Ovary (tissue), 9 donors: ENCODE data around the gene GNPTAB. TPM values are rescaled to one million over a fixed set of nuclear protein-coding genes. Genes with fewer than 3 reads are reported as not detected.

Experiments
- DNase-seq, 5 donors: peaks; one replicate each; pipeline ENCODE4 v3.0.0-alpha.2; 2019 to 2020
- H3K27ac ChIP-seq, 2 donors: fragments of 200-600 bp; one replicate each; pipeline versions ENCODE4 v1.5.1 to v1.8.0; 2019 to 2022
- H3K27me3 ChIP-seq: fragments of 200-600 bp; one replicate; pipeline ENCODE4 v1.8.0; 2022
- H3K36me3 ChIP-seq: fragments of 200-600 bp; sonication (generic); one replicate; pipeline ENCODE4 v1.5.1; 2019
- H3K4me1 ChIP-seq: one replicate; pipeline ENCODE4 v1.8.1; 2013; ENCODE audit warnings: mild to moderate bottlenecking, moderate library complexity; ENCODE audit not compliant: insufficient read depth
- H3K4me3 ChIP-seq: fragments of 200-600 bp; sonication (generic); one replicate; pipeline ENCODE4 v1.5.1; 2017
- H3K9me3 ChIP-seq, 2 donors: fragments of 200-600 bp in 1 of 2; sonication (generic) in 1 of 2; one replicate each; pipeline versions ENCODE4 v1.5.1 to v1.8.1; 2013 to 2019; ENCODE audit warnings: mild to moderate bottlenecking in 1 of 2, moderate library complexity in 1 of 2
- CTCF ChIP-seq, 3 donors: fragments of 450-650 bp in 2 of 3; fragments of 200-600 bp in 1 of 3; IDR thresholded peaks; one replicate each; pipeline versions ENCODE4 v1.5.1 to v1.8.0; 2016 to 2022; ENCODE audit warnings: antibody characterized with exemption in 3 of 3, mild to moderate bottlenecking in 1 of 3
- EP300 ChIP-seq: sonication (generic); formaldehyde crosslinking; IDR thresholded peaks from one replicate; pipeline ENCODE4 v1.6.1; 2017; ENCODE audit warnings: antibody characterized with exemption
- POLR2A ChIP-seq: fragments of 450-650 bp; IDR thresholded peaks from one replicate; pipeline ENCODE4 v1.6.1; 2017; ENCODE audit warnings: antibody characterized with exemption, mild to moderate bottlenecking, moderate library complexity
- WGBS, 3 donors: extraction: QIAGEN DNeasy Blood & Tissue Kit in 1 of 3; methylation state at CpG; one replicate each; pipeline versions ENCODE4 v1.1.5 to v1.1.7; 2013 to 2017; 5-methylcytosine and 5-hydroxymethylcytosine counted together
- intact Hi-C, 4 donors: fragments of 100-400 bp; cut with DNase I; formaldehyde crosslinking; loops; one replicate each; pipeline versions ENCODE4 v1.11.0 to v1.15.1; 2022 to 2023
- polyA plus RNA-seq, 2 donors: library from polyadenylated mRNA; stranded (reverse); fragments of 200-250 nt in 1 of 2; fragments of 350-450 nt in 1 of 2; fragmentation: Illumina TruSeq in 1 of 2; extraction: RNeasy Lipid Tissue Mini Kit (QIAGEN cat#74804) in 1 of 2; gene quantifications; one replicate each; pipeline ENCODE4 v1.2.3, GENCODE V29; 2013 to 2014
- total RNA-seq, 7 donors: library from RNA; depleted of rRNA in 2 of 7; stranded (reverse); fragments of >200 nt in 2 of 7; fragmentation: NEBNext Ultra II Directional in 3 of 7; extraction: Animal tissue kit (Norgen Biotek cat#: 25700) in 3 of 7; gene quantifications; one replicate each; pipeline versions ENCODE4 v1.1.0 to v1.2.4, GENCODE V29; 2016 to 2023
- donor health status: DM: no; HTN: no; CAD: no; lungs with moderate emphysema.
- donor health status: DM: no; HTN: no; CAD: no.
- donor health status: Bipolar disorder and iron deficiency.
- donor health status: DM: yes; HTN: yes; CAD: no.
- donor health status: DM: no; HTN: no; CAD: no.
- donor health status: DM: yes; HTN: yes; CAD: no.

GNPTAB gene
- total and polyA plus RNA-seq, 9 donors = 7.1 to 24.2 (median 16.6) TPM

GRCh38 chr12:101722392-101722791 is 108.4 kb downstream of the GNPTAB start:
- no peaks in the 10 kb centered on the region for H3K4me1 ChIP-seq
- no peak overlapping the region for H3K27ac ChIP-seq
- intact Hi-C loops = no loop called here
- no peaks in the 10 kb centered on the region for H3K36me3 ChIP-seq
- no peak for TF ChIP-seq EP300
- WGBS, 3 donors = 96 to 97% (median 97%) methylated on average over 4 of the region's 4 CpGs
- H3K9me3 ChIP-seq = no peaks in the 10 kb centered on the region
- no peak for DNase-seq
- H3K4me3 ChIP-seq = no peak overlapping the region
- H3K27me3 ChIP-seq = no peaks in the 10 kb centered on the region

GRCh38 chr12:101720118-101720517 is 110.6 kb downstream of the GNPTAB start:
- intact Hi-C loops = no loop called here
- no peaks in the 10 kb centered on the region for H3K36me3 ChIP-seq

GRCh38 chr12:101719566-101719965 is 111.2 kb downstream of the GNPTAB start:
- Histone ChIP-seq H3K27ac (no peak overlapping the region), H3K4me1 (no peaks in the 10 kb centered on the region), H3K4me3 (no peak overlapping the region), H3K36me3 (no peaks in the 10 kb centered on the region), H3K9me3 (no peaks in the 10 kb centered on the region), H3K27me3 (no peaks in the 10 kb centered on the region)
- intact Hi-C loops = no loop called here
- TF ChIP-seq EP300 = no peak
- TF ChIP-seq POLR2A = no peak
- no peak for TF ChIP-seq CTCF (IDR thresholded peaks at IDR 0.05)
- DNase-seq = no peak

More at GRCh38 chr12:101720118-101720517, 110.6 kb downstream of the GNPTAB start:
- DNase-seq = no peak
- H3K4me1 ChIP-seq = no peaks in the 10 kb centered on the region
- H3K4me3 ChIP-seq = no peak overlapping the region
- no peaks in the 10 kb centered on the region for H3K9me3 ChIP-seq
- no peak overlapping the region for H3K27ac ChIP-seq
- no peaks in the 10 kb centered on the region for H3K27me3 ChIP-seq
- no peak for TF ChIP-seq POLR2A
- no peak for TF ChIP-seq EP300
- no peak for TF ChIP-seq CTCF (IDR thresholded peaks at IDR 0.05)

GRCh38 chr12:101714877-101715444 is 115.8 kb downstream of the GNPTAB start:
- DNase-seq = no peak
- Histone ChIP-seq H3K27ac (no peak overlapping the region), H3K9me3 (no peaks in the 10 kb centered on the region), H3K4me3 (no peak overlapping the region), H3K36me3 (no peaks in the 10 kb centered on the region), H3K4me1 (peaks cover 2% of the 10 kb centered on the region), H3K27me3 (no peaks in the 10 kb centered on the region)
- no peak for TF ChIP-seq CTCF (IDR thresholded peaks at IDR 0.05)
- no peak for TF ChIP-seq POLR2A
- TF ChIP-seq EP300 = no peak
- 87 to 95% (median 92%) methylated on average over 3 of the region's 3 CpGs for WGBS, 3 donors
- intact Hi-C loops = no loop called here

- H3K4me1 ChIP-seq = peaks cover 2% of the 10 kb centered on the region
- no peak overlapping the region for H3K4me3 ChIP-seq
- WGBS, 3 donors = 77 to 81% (median 79%) methylated on average over 2 of the region's 2 CpGs
- DNase-seq = no peak
- TF ChIP-seq EP300 (no peak), CTCF (IDR thresholded peaks at IDR 0.05) (no peak), POLR2A (no peak)
- no peaks in the 10 kb centered on the region for H3K9me3 ChIP-seq
- no peaks in the 10 kb centered on the region for H3K27me3 ChIP-seq
- intact Hi-C loops = no loop called here
- no peaks in the 10 kb centered on the region for H3K36me3 ChIP-seq
- peak overlapping the region in 1 of 2 donors; percentile 66 for H3K27ac ChIP-seq
Observed at GRCh38 chr12:101713930-101714329, 116.8 kb downstream of the GNPTAB start.
